Lower leg skin (tissue), 4 donors: ENCODE results near the gene WIPF2. TPM values are rescaled to one million over a fixed set of nuclear protein-coding genes. Genes with fewer than 3 reads are reported as not detected.

Experiments
- DNase-seq, 2 donors: peaks; one replicate each; pipeline ENCODE4 v3.0.0-alpha.2; 2019; ENCODE audit warnings: low spot score in 2 of 2
- H3K4me3 ChIP-seq: fragments of 200-600 bp; sonication (generic); 2 replicates; pipeline ENCODE4 v1.5.1; 2017; ENCODE audit warnings: mild to moderate bottlenecking, low read depth; ENCODE audit not compliant: poor library complexity, severe bottlenecking
- CTCF ChIP-seq, 3 donors: fragments of 450-650 bp; IDR thresholded peaks; one replicate each; pipeline ENCODE4 v1.5.1; 2016; ENCODE audit warnings: antibody characterized with exemption in 3 of 3, mild to moderate bottlenecking in 3 of 3, moderate library complexity in 2 of 3
- POLR2A ChIP-seq, 2 donors: fragments of 450-650 bp; IDR thresholded peaks; one replicate each; pipeline ENCODE4 v1.6.1; 2016 to 2017; ENCODE audit warnings: antibody characterized with exemption in 2 of 2, mild to moderate bottlenecking in 1 of 2, moderate library complexity in 1 of 2
- WGBS, 2 donors: methylation state at CpG; one replicate each; pipeline ENCODE4 v1.1.5; 2018; 5-methylcytosine and 5-hydroxymethylcytosine counted together
- intact Hi-C: fragments of 100-400 bp; cut with DNase I; formaldehyde crosslinking; loops from one replicate; pipeline ENCODE4 v1.15.0; 2023; ENCODE audit warnings: low total_unique reads
- total RNA-seq, 4 donors: library from RNA; depleted of rRNA; stranded (reverse); fragments of >200 nt; gene quantifications; one replicate each; pipeline ENCODE4 v1.1.0, GENCODE V29; 2016

The WIPF2 gene
- total RNA-seq, 4 donors from 2014 or later = 14.5 to 24.3 (median 18.5) TPM

GRCh38 chr17:40241252-40241834 is 22.2 kb downstream of the WIPF2 start:
- intact Hi-C loops = no loop called here
- TF ChIP-seq POLR2A (IDR thresholded peaks at IDR 0.05) (no peak), CTCF (IDR thresholded peaks at IDR 0.05) (no peak)
- no peak for DNase-seq
- no peak overlapping the region for H3K4me3 ChIP-seq
- 51 to 63% methylated on average over 4 of the region's 4 CpGs for WGBS, 2 donors

GRCh38 chr17:40242774-40243173 is 23.7 kb downstream of the WIPF2 start:
- WGBS, 2 donors = 38 to 50% methylated on average over 3 of the region's 3 CpGs

GRCh38 chr17:40243761-40244160 is 24.7 kb downstream of the WIPF2 start:
- intact Hi-C loops = no loop called here
- no peak overlapping the region for H3K4me3 ChIP-seq
- WGBS, 2 donors = 31 to 48% methylated on average over 3 of the region's 3 CpGs
- DNase-seq = no peak
- no peak for TF ChIP-seq POLR2A (IDR thresholded peaks at IDR 0.05)
- TF ChIP-seq CTCF (IDR thresholded peaks at IDR 0.05) = no peak

More at GRCh38 chr17:40242774-40243173, 23.7 kb downstream of the WIPF2 start:
- TF ChIP-seq CTCF (IDR thresholded peaks at IDR 0.05) (no peak), POLR2A (IDR thresholded peaks at IDR 0.05) (no peak)
- intact Hi-C loops = no loop called here
- DNase-seq = no peak
- no peak overlapping the region for H3K4me3 ChIP-seq

- intact Hi-C loops = no loop called here
- TF ChIP-seq POLR2A (IDR thresholded peaks at IDR 0.05) (no peak), CTCF (IDR thresholded peaks at IDR 0.05) (no peak)
- DNase-seq = no peak
- WGBS, 2 donors = 67 to 72% methylated on average over 4 of the region's 4 CpGs
- no peak overlapping the region for H3K4me3 ChIP-seq
These were observed 25.2 kb downstream of the WIPF2 start for GRCh38 chr17:40244255-40244654.

GRCh38 chr17:40247926-40248495 is 28.9 kb downstream of the WIPF2 start:
- intact Hi-C loops = no loop called here
- 78 to 81% methylated on average over 7 of the region's 7 CpGs for WGBS, 2 donors
- no peak for TF ChIP-seq POLR2A (IDR thresholded peaks at IDR 0.05)
- no peak for TF ChIP-seq CTCF (IDR thresholded peaks at IDR 0.05)
- DNase-seq = peak in 1 of 2 donors; percentile 78
- no peak overlapping the region for H3K4me3 ChIP-seq

- TF ChIP-seq POLR2A (IDR thresholded peaks at IDR 0.05) = no peak
- TF ChIP-seq CTCF (IDR thresholded peaks at IDR 0.05) = no peak
- WGBS, 2 donors = 93 to 95% methylated on average over 1 of the region's 1 CpG
- H3K4me3 ChIP-seq = no peak overlapping the region
- DNase-seq = no peak
- intact Hi-C loops = no loop called here
These were observed 29.4 kb downstream of the WIPF2 start for GRCh38 chr17:40248507-40248906.
